HepG2 (cell line): ENCODE data around the gene MMP25. TPM values are rescaled to one million over a fixed set of nuclear protein-coding genes. Genes with fewer than 3 reads are reported as not detected.

Source experiments
- AHDC1 ChIP-seq: sonication (generic); formaldehyde crosslinking; IDR thresholded peaks from 2 replicates; pipeline ENCODE4 v1.5.1; 2020; ENCODE audit warnings: mild to moderate bottlenecking, missing genetic modification reagents, borderline replicate concordance
- ATF7 ChIP-seq, 2 experiments: fragments of 450-650 bp in 1 of 2; sonication (generic) in 1 of 2; formaldehyde crosslinking in 1 of 2; IDR thresholded peaks; 2 replicates each; pipeline versions ENCODE4 v1.4.0 to v1.6.1; 2016 to 2020; ENCODE audit warnings: antibody characterized with exemption in 1 of 2, mild to moderate bottlenecking in 1 of 2, missing genetic modification reagents in 1 of 2
- CEBPG ChIP-seq: IDR thresholded peaks from 2 replicates; pipeline ENCODE4 v1.6.1; 2016
- FOSL1 ChIP-seq: sonication (generic); formaldehyde crosslinking; IDR thresholded peaks from 2 replicates; pipeline ENCODE4 v1.9.0; 2021; ENCODE audit warnings: missing genetic modification reagents, borderline replicate concordance
- GATAD2A ChIP-seq: IDR thresholded peaks from 2 replicates; pipeline ENCODE4 v1.6.1; 2016
- HNRNPL ChIP-seq: fragments of 200-400 bp; formaldehyde crosslinking; IDR thresholded peaks from 2 replicates; pipeline ENCODE4 v1.6.1; 2017; ENCODE audit warnings: mild to moderate bottlenecking, low read depth, low read length
- JUN ChIP-seq: sonication (generic); formaldehyde crosslinking; IDR thresholded peaks from 2 replicates; pipeline ENCODE4 v1.4.0; 2020; ENCODE audit warnings: mild to moderate bottlenecking, missing genetic modification reagents
- JUNB ChIP-seq: sonication (generic); formaldehyde crosslinking; IDR thresholded peaks from 2 replicates; pipeline ENCODE4 v1.8.0; 2022; ENCODE audit warnings: missing genetic modification reagents, mild to moderate bottlenecking, borderline replicate concordance
- JUND ChIP-seq: sonication (generic); formaldehyde crosslinking; IDR thresholded peaks from 2 replicates; pipeline ENCODE4 v1.8.0; 2022; ENCODE audit warnings: mild to moderate bottlenecking, missing genetic modification reagents
- LCORL ChIP-seq, 2 experiments: fragments of 450-650 bp in 1 of 2; sonication (generic) in 1 of 2; formaldehyde crosslinking in 1 of 2; IDR thresholded peaks; 2 replicates each; pipeline versions ENCODE4 v1.5.0 to v1.6.1; 2017 to 2020; ENCODE audit warnings: antibody characterized with exemption in 1 of 2, missing genetic modification reagents in 1 of 2
- NCOA2 ChIP-seq: sonication (generic); formaldehyde crosslinking; IDR thresholded peaks from 2 replicates; pipeline ENCODE4 v1.8.0; 2022; ENCODE audit warnings: inconsistent platforms
- PATZ1 ChIP-seq: sonication (generic); formaldehyde crosslinking; IDR thresholded peaks from 2 replicates; pipeline ENCODE4 v1.4.0; 2020; ENCODE audit warnings: missing genetic modification reagents
- POLR2A ChIP-seq, 2 experiments: IDR thresholded peaks; 2 replicates each; pipeline ENCODE4 v1.6.1; 2011; ENCODE audit warnings: low read depth in 2 of 2, low read length in 2 of 2, mild to moderate bottlenecking in 1 of 2, moderate library complexity in 1 of 2; ENCODE audit not compliant: insufficient read depth in 1 of 2
- POLR2G ChIP-seq: fragments of 200-400 bp; formaldehyde crosslinking; IDR thresholded peaks from 2 replicates; pipeline ENCODE4 v1.6.1; 2018; ENCODE audit warnings: mild to moderate bottlenecking, low read depth, low read length, moderate library complexity
- RAD21 ChIP-seq: fragments of 450-650 bp; formaldehyde crosslinking; IDR thresholded peaks from 2 replicates; pipeline ENCODE4 v1.5.0; 2020; ENCODE audit warnings: mild to moderate bottlenecking
- THAP11 ChIP-seq: IDR thresholded peaks from 2 replicates; pipeline ENCODE4 v1.6.1; 2016; ENCODE audit warnings: missing biosample characterization, missing genetic modification reagents
- XRCC5 ChIP-seq: fragments of 200-400 bp; formaldehyde crosslinking; optimal IDR thresholded peaks from 2 replicates; pipeline ENCODE3; 2017; ENCODE audit warnings: mild to moderate bottlenecking, low read length
- ZZZ3 ChIP-seq: sonication (generic); formaldehyde crosslinking; IDR thresholded peaks from 2 replicates; pipeline ENCODE4 v1.4.0; 2020; ENCODE audit warnings: missing genetic modification reagents, mild to moderate bottlenecking, borderline replicate concordance
- polyA plus RNA-seq, 8 experiments: library from polyadenylated mRNA; depleted of rRNA in 3 of 8; stranded (reverse) in 7 of 8; unstranded in 1 of 8; fragments of >200 nt; fragmentation: Illumina TruSeq in 4 of 8; extraction: Trizol in 4 of 8; gene quantifications; 2 replicates each; pipeline versions ENCODE4 v1.2.1 to v1.2.3, GENCODE V29; 2011 to 2016; ENCODE audit warnings: low read depth in 4 of 8, missing spikeins in 1 of 8, mixed read lengths in 1 of 8; ENCODE audit not compliant: insufficient read depth in 1 of 8
- total RNA-seq, 5 experiments: library from RNA; depleted of rRNA; stranded (reverse); fragments of >200 nt; fragmentation: Illumina TruSeq; extraction: Trizol; gene quantifications; 2 replicates each; pipeline ENCODE4 v1.2.3, GENCODE V29; 2016; ENCODE audit warnings: low read depth in 1 of 5
- TF ChIP-seq, protein P1 (sequence below): IDR thresholded peaks from 2 replicates; pipeline ENCODE4 v1.4.0; 2020; ENCODE audit warnings: mild to moderate bottlenecking, missing genetic modification reagents

MMP25 gene
- total and polyA plus RNA-seq, 2 of the 13 experiments (the other 11 are each of a cell fraction or from before 2014, with no cell fraction given): 0.04 to 0.08 TPM

DNA sequence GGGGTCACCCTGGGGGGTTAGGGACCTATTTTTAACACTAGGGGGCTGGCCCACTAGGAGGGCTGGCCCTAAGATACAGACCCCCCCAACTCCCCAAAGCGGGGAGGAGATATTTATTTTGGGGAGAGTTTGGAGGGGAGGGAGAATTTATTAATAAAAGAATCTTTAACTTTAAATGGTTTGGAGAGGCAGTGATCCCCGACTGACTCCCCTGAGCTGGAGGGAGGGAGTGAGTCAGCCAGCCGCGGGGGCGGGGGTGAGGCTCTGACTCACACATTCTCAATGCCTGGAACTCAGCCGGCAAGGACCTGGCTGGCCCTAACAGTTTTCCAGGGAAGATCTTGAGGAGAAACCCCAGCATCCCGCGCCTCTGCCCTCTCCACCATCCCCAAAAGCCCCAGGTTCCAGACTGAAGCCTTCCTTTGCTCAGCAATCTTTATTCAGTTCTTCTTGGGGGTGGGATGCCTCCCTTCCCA is 24.1 kb upstream of the MMP25 start (continued):
- peak; percentile 68; the same call in 1 of the 2 replicates for TF ChIP-seq JUNB (CRISPR knock-in tag)
- TF ChIP-seq JUN (CRISPR knock-in tag): peak; percentile 62; the same call in 1 of the 2 replicates
- TF ChIP-seq POLR2G: peak; percentile 48
- peak; percentile 16; the same call in 1 of the 2 replicates for TF ChIP-seq GATAD2A (CRISPR knock-in tag)
- TF ChIP-seq AHDC1 (CRISPR knock-in tag): no peak
- TF ChIP-seq NCOA2 (CRISPR knock-in tag): no peak
- TF ChIP-seq POLR2A (IDR thresholded peaks at IDR 0.05; ENCODE audit: insufficient read depth in 1 of 2, low read depth in 2 of 2, low read length in 2 of 2): peak in 1 of 2 experiments; percentile 40; a peak in 2 of 4 replicates
- peak; percentile 86 for TF ChIP-seq PATZ1 (CRISPR knock-in tag)
- no peak for TF ChIP-seq CEBPG
- TF ChIP-seq ATF7 (IDR thresholded peaks at IDR 0.05): no peak
- TF ChIP-seq ATF7 (CRISPR knock-in tag; IDR thresholded peaks at IDR 0.05): peak; percentile 19; the same call in 1 of the 2 replicates
- no peak for TF ChIP-seq LCORL (IDR thresholded peaks at IDR 0.05)
- TF ChIP-seq LCORL (CRISPR knock-in tag; IDR thresholded peaks at IDR 0.05): peak; percentile 28; the same call in 1 of the 2 replicates
- TF ChIP-seq RAD21 (CRISPR knock-in tag): 0 out of 2 replicates have a peak, but pooled peaks have one; percentile 14
- peak; percentile 92 for TF ChIP-seq JUND (CRISPR knock-in tag)
- TF ChIP-seq FOSL1 (CRISPR knock-in tag): peak; percentile 91
- TF ChIP-seq XRCC5: peak; percentile 19
- 0 out of 2 replicates have a peak, but pooled peaks have one; percentile 39 for TF ChIP-seq THAP11 (CRISPR knock-in tag)
- TF ChIP-seq HNRNPL: no peak
- 0 out of 2 replicates have a peak, but pooled peaks have one; percentile 33 for TF ChIP-seq ZZZ3 (CRISPR knock-in tag)
- TF ChIP-seq, protein P1, sequence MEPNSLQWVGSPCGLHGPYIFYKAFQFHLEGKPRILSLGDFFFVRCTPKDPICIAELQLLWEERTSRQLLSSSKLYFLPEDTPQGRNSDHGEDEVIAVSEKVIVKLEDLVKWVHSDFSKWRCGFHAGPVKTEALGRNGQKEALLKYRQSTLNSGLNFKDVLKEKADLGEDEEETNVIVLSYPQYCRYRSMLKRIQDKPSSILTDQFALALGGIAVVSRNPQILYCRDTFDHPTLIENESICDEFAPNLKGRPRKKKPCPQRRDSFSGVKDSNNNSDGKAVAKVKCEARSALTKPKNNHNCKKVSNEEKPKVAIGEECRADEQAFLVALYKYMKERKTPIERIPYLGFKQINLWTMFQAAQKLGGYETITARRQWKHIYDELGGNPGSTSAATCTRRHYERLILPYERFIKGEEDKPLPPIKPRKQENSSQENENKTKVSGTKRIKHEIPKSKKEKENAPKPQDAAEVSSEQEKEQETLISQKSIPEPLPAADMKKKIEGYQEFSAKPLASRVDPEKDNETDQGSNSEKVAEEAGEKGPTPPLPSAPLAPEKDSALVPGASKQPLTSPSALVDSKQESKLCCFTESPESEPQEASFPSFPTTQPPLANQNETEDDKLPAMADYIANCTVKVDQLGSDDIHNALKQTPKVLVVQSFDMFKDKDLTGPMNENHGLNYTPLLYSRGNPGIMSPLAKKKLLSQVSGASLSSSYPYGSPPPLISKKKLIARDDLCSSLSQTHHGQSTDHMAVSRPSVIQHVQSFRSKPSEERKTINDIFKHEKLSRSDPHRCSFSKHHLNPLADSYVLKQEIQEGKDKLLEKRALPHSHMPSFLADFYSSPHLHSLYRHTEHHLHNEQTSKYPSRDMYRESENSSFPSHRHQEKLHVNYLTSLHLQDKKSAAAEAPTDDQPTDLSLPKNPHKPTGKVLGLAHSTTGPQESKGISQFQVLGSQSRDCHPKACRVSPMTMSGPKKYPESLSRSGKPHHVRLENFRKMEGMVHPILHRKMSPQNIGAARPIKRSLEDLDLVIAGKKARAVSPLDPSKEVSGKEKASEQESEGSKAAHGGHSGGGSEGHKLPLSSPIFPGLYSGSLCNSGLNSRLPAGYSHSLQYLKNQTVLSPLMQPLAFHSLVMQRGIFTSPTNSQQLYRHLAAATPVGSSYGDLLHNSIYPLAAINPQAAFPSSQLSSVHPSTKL (CRISPR knock-in tag): peak; percentile 13; the same call in 1 of the 2 replicates
